COLO829 (cell line): ENCODE data around the gene SPSB1.

Experiments used
- DNase-seq: peaks from one replicate; pipeline ENCODE4 v3.0.0; 2012; ENCODE audit warnings: low spot score

Gene SPSB1

GRCh38 chr1:9391620-9392019, 98.9 kb downstream of the SPSB1 start:
- DNase-seq, result no peak

GRCh38 chr1:9394010-9394409, 101.3 kb downstream of the SPSB1 start:
- DNase-seq, result no peak

- no peak for DNase-seq
Measured at GRCh38 chr1:9395018-9395417, 102.3 kb downstream of the SPSB1 start.

GRCh38 chr1:9397047-9397446, 104.4 kb downstream of the SPSB1 start:
- no peak for DNase-seq

- no peak for DNase-seq
Measured at GRCh38 chr1:9397997-9398526, 105.4 kb downstream of the SPSB1 start.

- DNase-seq, result no peak
Measured at GRCh38 chr1:9399510-9400424, 107.1 kb downstream of the SPSB1 start.

- DNase-seq, result no peak
Measured at GRCh38 chr1:9400425-9401079, 107.9 kb downstream of the SPSB1 start.

- DNase-seq, result no peak
Measured at GRCh38 chr1:9401080-9401453, 108.4 kb downstream of the SPSB1 start.

- no peak for DNase-seq
Measured at GRCh38 chr1:9402256-9402616, 109.5 kb downstream of the SPSB1 start.

- no peak for DNase-seq
Measured at GRCh38 chr1:9402717-9403225, 110.1 kb downstream of the SPSB1 start.

GRCh38 chr1:9404117-9404914, 111.6 kb downstream of the SPSB1 start:
- DNase-seq, result no peak

- no peak for DNase-seq
Measured at GRCh38 chr1:9406111-9406510, 113.4 kb downstream of the SPSB1 start.

GRCh38 chr1:9410737-9411297, 118.1 kb downstream of the SPSB1 start:
- DNase-seq, result no peak

- peak; percentile 46 for DNase-seq
Measured at GRCh38 chr1:9413071-9413876, 120.6 kb downstream of the SPSB1 start.

- DNase-seq, result no peak
Measured at GRCh38 chr1:9413877-9414213, 121.2 kb downstream of the SPSB1 start.

GRCh38 chr1:9416506-9416905, 123.8 kb downstream of the SPSB1 start:
- no peak for DNase-seq

GRCh38 chr1:9416918-9417500, 124.3 kb downstream of the SPSB1 start:
- DNase-seq, result no peak

GRCh38 chr1:9417695-9418094, 125.0 kb downstream of the SPSB1 start:
- DNase-seq, result no peak

GRCh38 chr1:9418851-9419250, 126.2 kb downstream of the SPSB1 start:
- no peak for DNase-seq
